GM21390 (cell line): Measurements from ENCODE around the gene SHOC1.
"Not testable (repeated sequence)": the region's sequence is repeated elsewhere in the genome, so short reads cannot be mapped to it uniquely, and the experiment has no call there.

Experiments used
- ATAC-seq: cut with Tn5 transposase; IDR thresholded peaks from one replicate; pipeline ENCODE4 v1.9.1; 2021; ENCODE audit not compliant: unreplicated experiment

Gene SHOC1

DNA sequence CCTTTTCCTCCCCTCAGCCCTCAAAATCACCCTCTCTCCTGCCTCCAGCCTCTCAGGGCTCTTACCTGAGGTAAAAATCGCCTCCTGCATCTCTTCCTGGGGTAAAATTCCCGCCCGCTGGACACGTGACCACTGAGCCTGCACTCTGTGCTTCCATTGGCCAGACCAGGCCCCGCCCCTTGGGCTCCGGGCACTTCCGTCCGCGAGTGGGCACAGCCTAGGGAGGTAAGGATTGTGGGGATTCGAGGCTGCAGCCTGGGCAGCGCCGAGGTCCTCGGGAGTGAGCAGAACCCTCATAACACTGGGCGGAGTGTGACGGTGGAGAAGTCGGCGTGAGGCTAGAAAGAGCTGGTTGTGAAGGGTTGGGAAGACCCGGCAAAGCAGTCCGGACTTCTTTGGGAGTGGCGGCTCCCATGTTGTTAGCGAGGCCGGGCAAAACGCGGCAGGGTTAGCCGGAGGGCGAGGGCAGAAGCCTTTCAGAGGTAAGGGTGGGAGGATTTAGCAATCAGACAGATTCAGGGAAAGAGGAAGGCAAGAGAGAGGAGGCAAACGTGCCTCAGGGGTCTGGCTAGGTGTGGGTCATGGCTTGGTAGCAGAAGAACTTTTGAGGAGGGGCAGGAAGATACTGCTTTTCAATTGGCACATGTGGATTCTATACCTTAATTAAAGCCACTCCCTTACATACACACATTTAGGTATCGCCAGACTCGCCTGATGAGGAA is at the start of gene SHOC1:
SHOC1 (minus strand) TSS at position 103 of the 722 bp plus-strand sequence. CDS start 3,519 bp downstream, outside the sequence.
- no peak for ATAC-seq

DNA sequence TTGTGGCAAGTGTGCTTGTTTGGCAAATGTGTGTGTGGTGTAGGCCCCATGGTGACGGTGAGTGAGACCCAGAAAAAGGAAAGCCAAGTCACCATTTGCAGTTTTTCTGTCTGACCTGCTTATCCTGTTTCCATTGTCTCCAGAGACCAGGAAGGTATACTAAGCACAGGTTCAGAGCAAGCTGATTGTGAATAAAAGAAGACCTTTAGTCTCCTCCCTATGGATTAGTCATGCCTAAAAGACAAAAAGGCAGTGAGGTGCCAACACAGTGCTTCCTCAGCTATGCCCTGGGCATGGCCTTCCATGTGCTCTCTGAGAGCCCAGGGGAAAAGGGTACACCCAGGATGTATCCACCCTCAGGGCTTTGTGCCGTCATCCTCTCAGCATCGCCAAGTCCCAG is 49.2 kb upstream of the SHOC1 start:
- no peak for ATAC-seq

DNA sequence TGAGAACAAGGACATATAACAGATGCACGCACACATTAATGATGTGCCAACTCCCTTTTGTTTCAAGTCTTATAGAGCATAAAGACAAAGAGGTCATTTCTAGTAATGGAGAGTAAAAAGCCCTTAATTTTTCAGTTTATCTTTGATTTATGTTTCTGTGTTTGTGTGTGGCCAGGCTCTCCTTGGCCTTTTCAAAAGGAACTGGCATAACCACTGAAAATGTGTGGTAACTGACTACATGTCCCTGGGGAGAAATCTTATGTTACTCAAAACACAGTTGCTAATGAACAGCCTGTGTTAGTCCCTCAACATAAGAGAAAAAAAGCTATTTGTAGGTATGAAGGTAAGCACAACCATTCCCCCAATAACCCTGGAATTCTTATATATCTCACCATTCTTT is 47.6 kb upstream of the SHOC1 start:
- no peak for ATAC-seq

DNA sequence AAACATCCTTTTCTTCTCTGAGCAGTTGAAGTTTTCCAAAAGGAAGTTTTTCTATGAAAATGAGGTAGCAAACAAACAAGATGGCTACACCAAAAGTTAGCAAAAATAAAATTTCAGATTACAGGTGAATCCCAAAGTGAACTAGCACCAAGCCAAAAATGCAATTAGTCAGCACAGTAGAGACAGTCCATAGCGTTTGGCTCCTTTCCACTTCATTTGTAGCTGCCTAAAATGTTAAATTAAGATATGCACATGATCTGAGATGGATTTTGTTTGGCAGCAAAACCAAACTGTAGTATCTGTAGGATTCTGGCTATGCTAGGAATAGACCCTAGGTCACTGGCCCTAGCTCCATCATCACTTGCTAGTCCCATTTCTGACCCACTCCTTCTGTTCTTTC is 45.7 kb upstream of the SHOC1 start:
- ATAC-seq, result no peak

DNA sequence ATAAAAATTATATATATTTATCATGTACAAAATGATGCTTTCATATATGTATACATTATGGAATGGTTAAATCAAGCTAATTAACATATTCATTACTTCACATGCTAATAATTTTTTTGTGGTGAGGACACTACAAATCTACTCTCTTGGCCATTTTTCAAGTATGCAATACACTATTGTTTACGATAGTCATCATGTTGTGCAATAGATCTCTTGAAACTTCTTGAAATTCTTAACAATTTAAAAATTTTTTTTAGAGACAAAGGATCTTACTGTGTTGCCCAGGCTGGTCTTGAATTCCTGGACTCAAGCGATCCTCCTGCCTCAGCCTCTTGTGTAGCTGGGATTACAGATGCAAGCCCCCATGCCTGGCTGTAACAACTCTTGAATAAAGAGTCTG is 45.2 kb upstream of the SHOC1 start:
- no peak for ATAC-seq

DNA sequence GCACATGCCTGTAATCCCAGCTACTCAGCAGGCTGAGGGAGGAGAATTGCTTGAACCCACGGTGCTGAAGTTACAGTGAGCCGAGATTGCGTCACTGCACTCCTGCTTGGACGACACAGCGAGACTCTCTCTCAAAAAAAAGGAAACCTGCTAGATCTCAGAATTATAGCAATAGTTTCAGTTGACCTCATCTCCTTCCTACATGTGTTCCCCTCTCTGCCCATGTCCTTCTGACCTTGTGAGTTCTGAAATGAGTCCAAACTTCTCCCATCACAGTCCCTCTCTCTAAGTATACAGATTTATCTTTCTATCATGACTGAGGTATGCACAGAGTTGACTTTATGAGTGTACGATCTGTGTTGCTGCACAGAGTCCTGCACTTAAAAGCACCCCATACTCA is 44.6 kb upstream of the SHOC1 start:
- peak; percentile 70 for ATAC-seq

DNA sequence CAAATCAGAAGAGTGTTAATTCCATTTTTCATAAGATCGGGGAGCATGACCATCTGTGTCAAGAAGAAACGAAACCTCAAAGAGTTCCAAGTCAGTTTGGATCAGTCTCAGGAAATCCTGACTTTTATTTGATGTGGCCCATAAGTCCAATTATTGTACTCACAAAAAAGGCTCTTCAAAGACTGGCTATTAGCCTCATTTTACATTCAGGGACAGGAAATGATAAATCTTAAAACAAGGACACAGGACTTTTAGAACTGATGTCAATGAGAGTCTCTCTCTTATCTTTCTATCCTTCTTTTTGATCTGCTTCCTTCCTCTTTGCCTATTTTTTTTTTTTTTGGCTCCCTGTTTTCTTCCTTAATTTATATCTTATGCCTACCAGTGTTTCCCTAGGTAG is 43.7 kb upstream of the SHOC1 start:
- ATAC-seq, result no peak

DNA sequence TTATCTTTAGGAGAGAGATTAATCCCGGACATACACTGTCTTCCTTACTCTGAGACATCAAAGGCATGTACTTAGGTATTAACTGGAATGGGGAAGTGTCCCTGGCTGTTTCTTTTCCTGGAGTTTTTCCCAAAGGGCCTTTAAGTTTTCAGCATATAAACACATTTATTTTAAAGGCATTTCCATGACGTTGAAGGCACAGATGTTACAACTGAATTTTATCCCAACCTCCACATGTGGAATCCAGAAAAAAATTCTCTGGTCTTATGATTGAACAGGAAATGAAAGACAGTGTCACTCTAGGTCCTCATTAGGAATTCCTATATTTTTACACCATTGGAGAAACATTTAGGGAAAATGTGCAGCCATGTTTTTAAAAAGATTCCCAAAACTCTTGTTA is 41.6 kb upstream of the SHOC1 start:
- ATAC-seq, result no peak

DNA sequence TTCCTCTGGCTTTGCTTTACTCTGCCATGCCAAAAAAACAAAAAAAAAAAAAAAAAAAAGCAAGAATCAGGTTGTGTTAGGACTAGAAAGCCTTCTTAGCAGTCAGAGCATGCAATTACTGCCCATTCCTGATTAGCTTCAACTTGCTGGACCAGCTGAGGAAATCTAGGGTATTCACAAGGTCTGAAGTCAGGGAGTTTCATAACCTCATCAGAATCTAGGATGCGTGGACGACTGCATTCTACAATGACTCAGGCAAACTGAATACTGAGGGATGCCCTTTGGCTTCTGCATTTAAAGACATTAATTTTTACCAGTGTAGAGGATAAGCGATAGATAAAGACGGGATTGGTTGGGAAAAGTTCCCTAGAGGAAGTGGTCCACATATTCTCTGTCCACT is 39.2 kb upstream of the SHOC1 start:
- no peak for ATAC-seq

DNA sequence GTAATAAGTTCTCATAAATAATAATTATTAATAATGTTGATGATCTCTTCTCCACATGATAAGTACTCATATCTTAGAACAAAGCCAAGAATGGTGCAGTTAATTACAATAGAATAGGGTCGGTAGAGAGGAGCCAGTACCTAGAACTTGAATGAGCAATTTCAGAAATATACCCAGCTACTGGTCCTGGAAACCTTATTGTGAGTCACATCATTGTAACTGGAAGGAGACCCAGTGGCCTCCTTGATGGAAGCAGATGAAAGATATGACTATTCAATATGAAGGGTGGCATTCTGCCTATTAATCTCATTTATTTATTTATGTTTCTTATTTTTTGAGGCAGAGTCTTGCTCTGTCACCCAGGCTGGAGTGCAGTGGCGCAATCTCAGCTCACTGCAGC is 37.7 kb upstream of the SHOC1 start:
- ATAC-seq, result no peak

DNA sequence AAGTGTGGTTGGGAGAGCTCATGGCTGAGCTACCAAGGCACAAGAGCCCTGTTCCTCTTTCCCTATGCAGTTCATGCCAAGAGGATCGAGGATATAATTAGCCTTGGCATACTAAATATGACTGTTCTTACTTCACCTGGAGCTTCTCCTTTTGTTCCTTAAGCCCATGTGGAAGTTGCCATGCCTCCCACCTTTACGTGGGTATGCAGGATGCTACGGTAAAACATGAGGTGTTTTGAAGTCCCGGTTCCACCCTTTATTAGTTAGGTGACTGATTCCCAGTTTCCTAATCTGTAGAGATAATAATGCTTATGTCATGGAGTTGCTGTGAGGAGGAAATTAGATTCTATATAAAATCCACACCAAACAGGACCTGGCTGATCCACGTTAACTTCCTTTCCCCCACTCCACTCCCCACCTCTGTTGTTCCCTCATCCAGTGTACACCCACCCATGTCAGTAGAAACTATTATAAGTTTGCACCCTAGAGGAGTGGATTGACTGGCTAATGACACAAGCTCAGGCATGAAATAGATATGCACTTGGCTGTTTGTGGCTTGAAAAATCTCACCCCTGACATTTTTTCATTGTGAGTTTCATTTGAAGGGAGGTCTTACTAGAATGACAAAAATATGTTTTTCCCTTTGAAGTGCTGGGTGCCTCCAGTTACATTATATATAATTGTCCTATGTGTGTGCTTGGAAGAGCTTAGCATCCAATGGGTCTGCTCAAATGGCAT is 36.8 kb upstream of the SHOC1 start:
- no peak for ATAC-seq

DNA sequence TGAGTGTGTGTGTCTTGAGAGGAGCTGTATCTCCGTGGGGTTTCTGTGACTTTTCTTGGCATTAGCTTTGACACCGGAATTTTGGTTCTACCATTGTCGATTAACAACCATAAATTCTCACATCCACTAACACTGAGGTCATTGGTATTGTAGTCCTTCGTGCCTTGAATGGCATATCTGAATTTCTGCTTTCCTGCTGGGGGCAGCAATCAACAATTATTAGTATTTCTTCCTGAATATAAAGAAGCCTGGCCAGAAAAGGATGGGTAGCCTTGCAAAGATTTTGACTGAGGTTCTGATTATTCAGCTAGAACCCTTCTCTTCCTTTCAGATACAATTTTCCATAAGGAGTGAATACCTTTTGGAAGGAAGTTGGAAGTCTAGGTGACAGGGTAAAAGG is 33.5 kb upstream of the SHOC1 start:
- no peak for ATAC-seq

DNA sequence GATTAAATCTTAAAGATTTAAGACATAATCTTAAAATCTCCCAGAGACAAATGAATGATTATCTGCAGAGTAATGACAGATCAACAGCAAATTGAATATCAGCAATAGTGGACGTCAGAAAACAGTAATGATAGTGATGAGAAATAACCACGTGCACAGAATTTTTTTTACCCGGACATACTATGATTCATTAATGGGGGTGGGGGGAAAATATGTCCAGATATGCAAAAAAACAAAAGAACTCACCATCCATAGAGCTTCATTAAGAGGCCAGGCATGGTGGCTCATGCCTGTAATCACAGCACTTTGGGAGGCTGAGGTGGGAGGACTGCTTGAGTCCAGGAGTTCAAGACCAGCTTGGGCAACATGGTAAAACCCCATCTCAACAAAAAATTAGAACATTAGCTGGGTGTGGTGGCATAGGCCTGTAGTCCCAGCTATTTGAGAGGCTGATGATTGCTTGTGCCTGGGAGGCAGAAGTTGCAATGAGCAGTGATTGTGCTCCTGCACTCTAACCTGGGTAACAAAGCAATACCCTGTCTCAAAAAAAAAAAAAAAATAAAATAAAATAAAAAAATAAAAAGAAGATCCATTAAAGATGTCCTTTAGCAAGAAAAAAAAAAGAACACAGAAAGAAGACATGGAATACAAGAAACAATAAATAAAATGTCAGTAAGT is 30.9 kb upstream of the SHOC1 start:
- ATAC-seq, result no peak

DNA sequence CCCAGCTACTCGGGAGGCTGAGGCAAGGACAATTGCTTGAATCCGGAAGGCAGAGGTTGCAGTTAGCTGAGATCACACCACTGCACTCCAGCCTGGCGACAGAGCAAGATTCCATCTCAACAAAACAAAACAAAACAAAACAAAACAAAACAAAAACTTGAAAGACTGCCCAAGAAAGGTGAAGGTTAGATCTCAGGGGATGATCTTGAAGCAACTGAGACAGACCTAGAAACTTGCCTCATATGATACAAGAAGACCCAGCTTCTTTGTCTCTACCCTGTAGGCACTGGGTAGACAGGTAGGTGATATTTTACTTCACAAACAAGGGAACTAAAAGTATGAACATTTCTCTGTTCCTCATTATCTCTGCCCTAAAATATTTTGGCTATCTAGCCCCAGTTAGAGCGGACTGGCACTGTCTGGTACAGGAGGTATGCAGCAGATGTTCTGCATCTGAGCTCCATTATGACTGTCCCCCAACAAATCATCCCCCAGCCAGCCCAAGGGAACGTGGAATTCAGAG is 26.3 kb upstream of the SHOC1 start:
- ATAC-seq, result no peak

DNA sequence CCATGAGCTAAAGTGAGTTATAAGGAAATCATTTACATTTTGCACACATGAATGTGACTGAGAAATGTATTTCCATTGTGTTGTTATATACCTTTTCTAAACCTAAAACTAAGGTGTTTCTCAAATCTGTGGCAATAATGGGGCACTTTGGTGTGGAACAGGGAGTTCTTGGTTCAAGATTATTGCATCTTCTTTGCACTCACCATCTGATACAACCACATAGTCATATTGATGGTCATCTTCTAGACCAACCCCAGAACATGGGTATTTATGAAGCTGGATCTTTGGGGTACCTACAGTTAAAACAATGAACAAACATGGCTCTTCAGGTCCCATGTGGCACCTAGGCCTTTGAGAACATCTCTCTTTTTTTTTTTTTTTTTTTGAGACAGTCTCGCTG is 24.6 kb upstream of the SHOC1 start:
- ATAC-seq, result no peak

DNA sequence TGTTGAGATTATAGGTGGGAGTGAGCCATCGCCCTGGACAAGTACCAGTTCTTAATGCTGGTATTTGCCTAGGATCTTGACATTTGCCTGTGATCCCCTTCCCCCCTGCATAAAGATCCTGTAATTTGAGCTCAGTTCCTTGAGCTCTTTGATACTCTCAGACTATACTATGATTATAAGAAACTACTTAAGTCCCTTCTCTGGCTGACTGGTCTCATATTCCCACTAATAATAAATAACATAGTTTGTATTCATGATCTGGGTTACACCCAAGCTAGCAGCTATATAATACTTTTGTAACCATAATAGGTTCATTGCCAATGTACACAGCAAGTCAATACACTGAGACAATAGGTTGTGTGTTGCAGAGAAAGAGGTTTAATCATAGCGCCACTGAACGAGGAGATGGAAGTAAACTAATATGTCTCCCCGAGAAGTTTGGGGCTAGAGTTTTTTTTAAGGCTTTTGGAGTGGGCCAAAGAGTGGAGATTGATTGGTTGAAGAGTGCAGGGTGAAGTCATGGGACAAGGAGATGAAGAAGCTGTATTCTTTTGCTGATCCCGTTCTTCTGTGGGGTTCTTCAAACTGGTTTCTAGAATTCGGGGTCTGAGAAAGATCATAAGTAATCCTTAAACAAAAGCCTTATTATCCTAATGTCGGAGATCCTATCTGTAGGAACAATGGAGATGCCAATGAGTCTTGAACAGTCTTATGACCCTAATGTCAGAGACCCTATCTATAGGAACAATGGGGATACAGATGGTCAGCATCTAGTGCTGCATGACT is 20.7 kb upstream of the SHOC1 start:
- no peak for ATAC-seq

DNA sequence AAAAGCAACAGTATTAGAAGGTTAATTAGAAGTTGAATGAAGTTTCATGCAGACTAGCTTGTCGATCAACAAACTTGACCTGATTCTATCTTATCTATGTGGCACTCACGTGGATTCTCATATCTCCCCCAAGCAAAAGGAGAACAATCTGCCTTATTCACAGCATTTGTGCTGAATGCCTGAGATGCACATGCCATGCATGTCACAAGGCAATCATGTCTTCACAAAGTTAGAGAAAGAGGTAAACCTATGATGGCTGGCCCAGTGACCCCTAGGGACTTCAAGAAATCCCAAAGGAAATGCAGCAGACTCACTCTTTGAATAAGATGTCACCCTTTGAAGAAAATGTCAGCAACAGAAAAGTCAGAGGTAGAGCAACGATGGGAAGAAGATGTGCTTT is 17.6 kb upstream of the SHOC1 start:
- ATAC-seq, result no peak

DNA sequence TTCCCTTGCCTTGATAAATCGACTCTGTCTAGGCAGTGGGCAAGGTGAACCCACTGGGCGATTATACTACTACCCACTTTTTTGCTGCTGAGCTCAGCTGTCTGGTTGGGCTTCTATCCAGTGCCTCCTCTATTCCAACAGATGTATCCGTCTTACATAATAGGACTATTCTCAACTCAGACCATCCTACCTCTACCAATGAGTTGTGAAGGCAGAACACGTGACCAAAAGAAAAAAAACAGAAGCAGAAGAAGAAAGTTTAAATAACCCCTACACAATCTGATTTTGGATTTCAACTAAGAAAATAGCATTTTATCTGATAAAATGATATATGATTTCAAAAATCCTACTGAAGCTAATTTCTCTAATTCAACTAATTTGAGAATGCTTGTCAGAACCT is 16.2 kb upstream of the SHOC1 start:
- ATAC-seq, result no peak

DNA sequence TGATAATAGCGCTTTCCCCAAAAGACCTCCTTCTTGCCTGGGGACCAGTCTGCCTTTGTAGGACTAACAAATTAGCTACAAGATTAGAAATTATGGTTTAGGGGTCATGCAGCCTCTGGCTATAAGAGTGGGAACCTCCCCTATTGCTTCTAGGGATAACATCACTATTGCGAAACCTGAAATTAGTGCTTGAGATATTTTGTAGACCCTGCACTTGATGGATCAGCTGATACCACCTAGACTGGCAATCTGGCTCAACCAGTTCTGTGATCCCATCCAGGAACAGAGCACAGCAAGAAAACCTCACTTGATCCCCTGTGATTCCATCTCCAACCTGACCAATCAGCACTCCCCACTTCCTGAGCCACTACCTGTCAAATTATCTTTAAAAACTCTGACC is 15.7 kb upstream of the SHOC1 start:
- not testable (repeated sequence) for ATAC-seq

DNA sequence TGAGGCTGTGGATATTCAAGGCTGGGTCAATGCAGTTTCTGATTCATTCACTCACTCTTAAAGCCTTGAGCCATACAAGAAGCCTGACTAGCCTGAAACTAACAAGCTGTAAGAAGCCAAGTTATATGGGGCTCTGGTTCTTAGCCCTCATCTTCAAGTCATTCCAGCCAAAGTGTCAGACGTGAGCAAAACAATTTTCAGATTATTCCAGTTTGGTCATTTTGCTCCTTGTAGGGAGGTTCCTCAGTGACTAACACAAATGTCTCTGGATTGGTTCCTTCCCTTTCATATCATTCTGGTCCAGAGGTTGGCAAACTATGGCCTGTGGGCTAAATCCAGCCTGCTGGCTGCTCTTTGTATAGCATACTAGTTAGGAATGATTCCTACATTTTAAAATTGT is 12.5 kb upstream of the SHOC1 start:
- no peak for ATAC-seq

DNA sequence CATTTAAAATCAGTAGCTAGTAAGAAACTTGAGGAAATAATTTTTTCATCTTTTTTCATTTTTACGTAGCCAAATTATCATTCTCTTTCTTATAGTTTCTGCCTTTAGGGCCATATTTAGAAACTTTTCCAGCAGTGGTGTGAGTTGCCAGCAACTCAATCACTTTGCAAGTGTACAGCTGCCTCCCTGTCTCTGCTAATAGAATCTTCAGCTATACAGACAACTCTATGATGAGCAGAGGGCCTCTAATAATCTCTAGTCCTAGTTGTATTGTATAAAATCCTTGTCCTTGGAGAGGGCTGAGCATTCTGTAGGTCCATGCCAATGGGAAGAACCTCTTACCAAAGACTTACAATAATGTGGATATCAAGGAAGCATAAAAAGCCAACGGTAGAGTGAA is 11.5 kb upstream of the SHOC1 start:
- no peak for ATAC-seq
